Spleen (tissue), 7 donors: ENCODE results near the gene FAF1.

Experiments
- POLR2A ChIP-seq, 3 donors: fragments of 450-650 bp; IDR thresholded peaks; one replicate each; pipeline ENCODE4 v1.5.1; 2017; ENCODE audit warnings: antibody characterized with exemption in 3 of 3, mild to moderate bottlenecking in 1 of 3
- TF ChIP-seq, protein P1 (sequence below), 11 experiments: fragments of 200-600 bp in 7 of 11; fragments of 450-650 bp in 4 of 11; sonication (generic) in 4 of 11; IDR thresholded peaks in 8 of 11; conservative IDR thresholded peaks in 3 of 11; 1 replicate in 7 of 11; 2 replicates in 4 of 11; pipeline versions ENCODE4 v1.4.0 to v1.8.0; 2016 to 2021; ENCODE audit warnings: antibody characterized with exemption in 11 of 11, inconsistent platforms in 4 of 11, mild to moderate bottlenecking in 1 of 11
- donor health status: DM: no; HTN: no; CAD: no; lungs with moderate emphysema.
- donor health status: DM: no; HTN: no; CAD: no.
- donor health status: DM: no; HTN: no; CAD: no.

DNA sequence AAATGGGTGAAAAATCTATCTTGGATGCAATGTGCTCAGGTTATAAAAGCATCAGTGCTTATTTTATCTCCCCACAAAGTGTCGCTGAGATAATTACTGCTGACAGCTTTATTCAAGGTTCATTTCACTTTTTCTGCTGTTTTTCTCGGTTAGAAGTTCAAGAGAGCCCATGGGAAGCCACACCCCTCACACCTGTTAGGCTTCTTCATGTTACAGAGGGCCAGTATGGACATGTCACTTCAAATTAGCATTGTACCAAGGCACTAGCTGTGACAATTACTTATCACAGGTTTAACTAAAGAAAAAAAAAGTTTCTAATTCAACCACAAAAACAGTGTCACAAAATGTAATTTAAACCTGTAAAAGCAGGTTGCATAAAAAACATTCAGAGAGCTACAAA lies 349.5 kb downstream of the FAF1 start:
- TF ChIP-seq, protein P1, sequence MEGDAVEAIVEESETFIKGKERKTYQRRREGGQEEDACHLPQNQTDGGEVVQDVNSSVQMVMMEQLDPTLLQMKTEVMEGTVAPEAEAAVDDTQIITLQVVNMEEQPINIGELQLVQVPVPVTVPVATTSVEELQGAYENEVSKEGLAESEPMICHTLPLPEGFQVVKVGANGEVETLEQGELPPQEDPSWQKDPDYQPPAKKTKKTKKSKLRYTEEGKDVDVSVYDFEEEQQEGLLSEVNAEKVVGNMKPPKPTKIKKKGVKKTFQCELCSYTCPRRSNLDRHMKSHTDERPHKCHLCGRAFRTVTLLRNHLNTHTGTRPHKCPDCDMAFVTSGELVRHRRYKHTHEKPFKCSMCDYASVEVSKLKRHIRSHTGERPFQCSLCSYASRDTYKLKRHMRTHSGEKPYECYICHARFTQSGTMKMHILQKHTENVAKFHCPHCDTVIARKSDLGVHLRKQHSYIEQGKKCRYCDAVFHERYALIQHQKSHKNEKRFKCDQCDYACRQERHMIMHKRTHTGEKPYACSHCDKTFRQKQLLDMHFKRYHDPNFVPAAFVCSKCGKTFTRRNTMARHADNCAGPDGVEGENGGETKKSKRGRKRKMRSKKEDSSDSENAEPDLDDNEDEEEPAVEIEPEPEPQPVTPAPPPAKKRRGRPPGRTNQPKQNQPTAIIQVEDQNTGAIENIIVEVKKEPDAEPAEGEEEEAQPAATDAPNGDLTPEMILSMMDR (IDR thresholded peaks at IDR 0.05 in 8 of 11, conservative IDR thresholded peaks at IDR 0.05 in 3 of 11): no peak
- TF ChIP-seq POLR2A (IDR thresholded peaks at IDR 0.05): no peak
